ENCODE data around the gene TAF12.

- TF ChIP-seq CTCF (IDR thresholded peaks at IDR 0.05; ENCODE audit: low read depth, low read length, missing input control): no peak
- no peak for TF ChIP-seq MAX (IDR thresholded peaks at IDR 0.05)
These were observed 50.4 kb downstream of the TAF12 start for GRCh38 chr1:28592321-28593071.

All from liver (tissue), 2 donors.